ENCODE results near the gene OPCML. TPM values are rescaled to one million over a fixed set of nuclear protein-coding genes. Genes with fewer than 3 reads are reported as not detected.

OPCML gene
- total and polyA plus RNA-seq, 2 donors (not counting 1 experiment from before 2014, with no cell fraction given), result 0.99 to 2.8 TPM

DNA sequence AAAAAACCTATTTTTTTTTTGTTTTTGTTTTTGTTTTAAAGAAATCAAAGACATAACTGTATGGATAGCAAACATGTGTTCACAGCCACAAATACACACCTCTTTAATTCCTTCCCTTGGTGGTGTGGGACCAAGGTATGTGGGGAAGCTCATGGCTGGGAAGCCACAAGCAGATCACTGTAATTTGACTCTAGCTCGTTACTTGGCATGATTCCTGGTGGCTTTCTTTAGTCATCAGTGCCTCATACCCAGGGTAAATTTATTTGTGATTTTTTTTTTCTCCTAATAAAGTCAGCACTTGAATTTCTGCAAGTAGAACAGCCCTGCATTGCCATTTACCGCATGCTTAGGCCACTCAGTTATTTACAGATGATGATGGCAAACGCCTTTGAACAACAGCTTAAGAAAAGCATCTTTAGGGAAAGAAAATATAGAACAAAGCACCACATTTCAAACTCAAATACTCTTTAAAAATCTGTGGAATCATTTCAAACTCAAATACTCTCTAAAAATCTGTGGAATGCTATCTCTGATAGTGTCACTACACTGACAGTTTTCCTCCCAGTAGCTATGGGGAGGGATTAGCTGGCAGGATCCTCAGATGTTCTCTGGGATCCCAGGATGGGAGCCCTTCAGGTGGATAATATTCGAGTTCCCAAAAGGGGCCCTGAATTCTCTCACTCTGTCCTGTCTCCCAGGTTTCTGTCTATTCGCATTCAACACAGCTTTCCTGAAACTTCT is 687.2 kb downstream of the OPCML start:
- Histone ChIP-seq H3K27ac (ENCODE audit: insufficient read depth, low read length) (no peak overlapping the region), H3K79me2 (ENCODE audit: control insufficient read depth, insufficient read depth, low read length) (no peaks in the 10 kb centered on the region), H3K9me3 (ENCODE audit: control insufficient read depth, insufficient read depth, low read depth, low read length) (no peaks in the 10 kb centered on the region), H4K20me1 (ENCODE audit: control insufficient read depth, extremely low read depth, insufficient read depth, low read length) (no peaks in the 10 kb centered on the region), H3K36me3 (ENCODE audit: control insufficient read depth, insufficient read depth, low read length) (no peaks in the 10 kb centered on the region), H3K4me1 (ENCODE audit: control insufficient read depth, extremely low read depth, insufficient read depth, low read length) (no peaks in the 10 kb centered on the region), H2AFZ (ENCODE audit: low read length) (no peak overlapping the region), H3K27me3 (ENCODE audit: control insufficient read depth, insufficient read depth, low read length) (no peaks in the 10 kb centered on the region), H3K4me2 (ENCODE audit: extremely low read depth, insufficient read depth, low read length) (no peak overlapping the region), H3K4me3 (replicated peaks in 1 of 4; ENCODE audit: control extremely low read depth in 1 of 4, insufficient read depth in 1 of 4, low read depth in 3 of 4, low read length in 4 of 4) (no peak overlapping the region), H3K9ac (ENCODE audit: insufficient read depth, low read length) (no peak overlapping the region)
- no peak for TF ChIP-seq EZH2 (IDR thresholded peaks at IDR 0.05; ENCODE audit: low read length, missing control alignments)
- TF ChIP-seq, protein P1, sequence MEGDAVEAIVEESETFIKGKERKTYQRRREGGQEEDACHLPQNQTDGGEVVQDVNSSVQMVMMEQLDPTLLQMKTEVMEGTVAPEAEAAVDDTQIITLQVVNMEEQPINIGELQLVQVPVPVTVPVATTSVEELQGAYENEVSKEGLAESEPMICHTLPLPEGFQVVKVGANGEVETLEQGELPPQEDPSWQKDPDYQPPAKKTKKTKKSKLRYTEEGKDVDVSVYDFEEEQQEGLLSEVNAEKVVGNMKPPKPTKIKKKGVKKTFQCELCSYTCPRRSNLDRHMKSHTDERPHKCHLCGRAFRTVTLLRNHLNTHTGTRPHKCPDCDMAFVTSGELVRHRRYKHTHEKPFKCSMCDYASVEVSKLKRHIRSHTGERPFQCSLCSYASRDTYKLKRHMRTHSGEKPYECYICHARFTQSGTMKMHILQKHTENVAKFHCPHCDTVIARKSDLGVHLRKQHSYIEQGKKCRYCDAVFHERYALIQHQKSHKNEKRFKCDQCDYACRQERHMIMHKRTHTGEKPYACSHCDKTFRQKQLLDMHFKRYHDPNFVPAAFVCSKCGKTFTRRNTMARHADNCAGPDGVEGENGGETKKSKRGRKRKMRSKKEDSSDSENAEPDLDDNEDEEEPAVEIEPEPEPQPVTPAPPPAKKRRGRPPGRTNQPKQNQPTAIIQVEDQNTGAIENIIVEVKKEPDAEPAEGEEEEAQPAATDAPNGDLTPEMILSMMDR (conservative IDR thresholded peaks at IDR 0.05 in 1 of 2, IDR thresholded peaks at IDR 0.05 in 1 of 2; ENCODE audit: low read depth in 1 of 2, low read length in 2 of 2), result no peak
- peak; percentile 93 to 98 for DNase-seq (ENCODE audit: low read depth in 2 of 2)

DNA sequence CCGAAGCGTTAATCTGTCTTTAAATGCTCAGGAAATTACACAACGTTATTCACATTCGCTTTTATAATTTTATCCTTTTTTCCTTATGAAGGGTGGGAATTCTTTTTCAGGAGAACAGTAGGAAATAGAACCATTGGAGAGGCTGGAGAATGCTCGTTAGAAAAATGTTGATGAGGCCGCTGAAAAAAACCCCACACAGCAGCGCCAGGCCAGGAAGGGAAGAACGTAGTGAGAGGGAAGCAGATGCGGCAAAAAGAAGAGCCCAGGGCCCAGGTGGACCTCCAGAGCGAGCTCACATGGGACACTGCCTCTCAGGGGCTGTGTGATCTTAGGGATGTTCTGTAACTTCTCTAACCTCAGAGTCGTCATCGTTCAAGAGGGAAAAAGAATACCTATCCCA is 691.6 kb downstream of the OPCML start:
- H4K20me1 ChIP-seq (ENCODE audit: control insufficient read depth, extremely low read depth, insufficient read depth, low read length), result no peaks in the 10 kb centered on the region
- H3K79me2 ChIP-seq (ENCODE audit: control insufficient read depth, insufficient read depth, low read length), result no peaks in the 10 kb centered on the region
- H3K9me3 ChIP-seq (ENCODE audit: control insufficient read depth, insufficient read depth, low read depth, low read length), result no peaks in the 10 kb centered on the region
- H3K36me3 ChIP-seq (ENCODE audit: control insufficient read depth, insufficient read depth, low read length), result no peaks in the 10 kb centered on the region
- H3K4me2 ChIP-seq (ENCODE audit: extremely low read depth, insufficient read depth, low read length), result no peak overlapping the region
- DNase-seq (ENCODE audit: low read depth in 2 of 2), result no peak
- no peak overlapping the region for H2AFZ ChIP-seq (ENCODE audit: low read length)
- H3K4me1 ChIP-seq (ENCODE audit: control insufficient read depth, extremely low read depth, insufficient read depth, low read length), result no peaks in the 10 kb centered on the region
- H3K4me3 ChIP-seq (replicated peaks in 1 of 4; ENCODE audit: control extremely low read depth in 1 of 4, insufficient read depth in 1 of 4, low read depth in 3 of 4, low read length in 4 of 4), result no peak overlapping the region
- H3K27me3 ChIP-seq (ENCODE audit: control insufficient read depth, insufficient read depth, low read length), result no peaks in the 10 kb centered on the region
- no peak overlapping the region for H3K9ac ChIP-seq (ENCODE audit: insufficient read depth, low read length)
- H3K27ac ChIP-seq (ENCODE audit: insufficient read depth, low read length), result no peak overlapping the region
- TF ChIP-seq, protein P1 (conservative IDR thresholded peaks at IDR 0.05 in 1 of 2, IDR thresholded peaks at IDR 0.05 in 1 of 2; ENCODE audit: low read depth in 1 of 2, low read length in 2 of 2), result no peak

DNA sequence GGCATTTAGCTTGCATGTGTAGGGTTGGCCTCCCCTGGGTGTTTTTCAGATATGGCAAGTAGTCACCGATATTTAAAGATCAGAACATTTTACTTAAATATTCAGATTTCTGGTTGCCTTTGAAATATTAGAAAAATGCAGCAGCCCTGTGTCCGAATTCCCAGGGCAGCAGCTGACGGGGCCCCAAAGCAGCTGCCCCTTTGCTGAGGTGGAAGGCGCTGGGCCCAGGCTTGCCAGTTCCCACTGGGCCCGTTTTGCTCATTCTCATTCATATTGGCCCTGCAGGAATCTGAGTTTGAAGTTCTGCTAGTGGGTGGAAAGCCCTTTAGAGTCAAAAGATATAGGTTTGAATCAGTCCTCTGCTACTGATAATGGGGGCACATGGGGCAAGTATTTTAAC is 692.1 kb downstream of the OPCML start:
- Histone ChIP-seq H4K20me1 (ENCODE audit: control insufficient read depth, extremely low read depth, insufficient read depth, low read length) (no peaks in the 10 kb centered on the region), H3K4me2 (ENCODE audit: extremely low read depth, insufficient read depth, low read length) (no peak overlapping the region), H3K9me3 (ENCODE audit: control insufficient read depth, insufficient read depth, low read depth, low read length) (no peaks in the 10 kb centered on the region), H3K27me3 (ENCODE audit: control insufficient read depth, insufficient read depth, low read length) (no peaks in the 10 kb centered on the region), H3K4me3 (replicated peaks in 1 of 4; ENCODE audit: control extremely low read depth in 1 of 4, insufficient read depth in 1 of 4, low read depth in 3 of 4, low read length in 4 of 4) (no peak overlapping the region), H2AFZ (ENCODE audit: low read length) (no peak overlapping the region), H3K9ac (ENCODE audit: insufficient read depth, low read length) (no peak overlapping the region), H3K36me3 (ENCODE audit: control insufficient read depth, insufficient read depth, low read length) (no peaks in the 10 kb centered on the region), H3K4me1 (ENCODE audit: control insufficient read depth, extremely low read depth, insufficient read depth, low read length) (no peaks in the 10 kb centered on the region), H3K79me2 (ENCODE audit: control insufficient read depth, insufficient read depth, low read length) (no peaks in the 10 kb centered on the region), H3K27ac (ENCODE audit: insufficient read depth, low read length) (no peak overlapping the region)
- TF ChIP-seq, protein P1 (conservative IDR thresholded peaks at IDR 0.05 in 1 of 2, IDR thresholded peaks at IDR 0.05 in 1 of 2; ENCODE audit: low read depth in 1 of 2, low read length in 2 of 2), result no peak
- DNase-seq (ENCODE audit: low read depth in 2 of 2), result no peak
